Measurements from ENCODE around the gene NMT2. TPM values are rescaled to one million over a fixed set of nuclear protein-coding genes. Genes with fewer than 3 reads are reported as not detected.

The NMT2 gene
- total RNA-seq, 2 donors from 2014 or later, result 18.3 to 39.6 TPM

GRCh38 chr10:15091418-15091817 lies 77.1 kb downstream of the NMT2 start:
- no peak for TF ChIP-seq POLR2A (IDR thresholded peaks at IDR 0.05)
- TF ChIP-seq CTCF (IDR thresholded peaks at IDR 0.05), result no peak
- no peak for TF ChIP-seq POLR2AphosphoS5 (IDR thresholded peaks at IDR 0.05)
- Histone ChIP-seq H3K4me3 (no peak overlapping the region), H3K27ac (no peak overlapping the region), H3K4me1 (replicated peaks) (no peaks in the 10 kb centered on the region), H3K9me3 (no peaks in the 10 kb centered on the region), H3K27me3 (replicated peaks; ENCODE audit: insufficient read depth) (no peaks in the 10 kb centered on the region), H3K36me3 (no peaks in the 10 kb centered on the region)
- 89% methylated on average over 5 of the region's 5 CpGs for WGBS
- no peak for DNase-seq (ENCODE audit: low spot score)
- intact Hi-C loops (cut with DNase I), result loop anchor here (10.0 kb wide), 1 partner anchor 257 kb away; the partner anchor contains the start of genes CDNF, HSPA14 and MSANTD7

GRCh38 chr10:15088428-15089261 lies 79.8 kb downstream of the NMT2 start, which contains the start of gene ACBD7:
TSS of gene ACBD7 (minus strand) at chr10:15088776. CDS start at chr10:15088728, 48 bp downstream.
- 10% methylated on average over 33 of the region's 63 CpGs for WGBS
- Histone ChIP-seq H3K36me3 (no peaks in the 10 kb centered on the region), H3K9me3 (no peaks in the 10 kb centered on the region), H3K27ac (no peak within 1 kb of the TSS), H3K4me1 (replicated peaks) (no peaks in the 10 kb centered on the region), H3K27me3 (replicated peaks; ENCODE audit: insufficient read depth) (no peaks in the 10 kb centered on the region), H3K4me3 (peak within 1 kb of the TSS; percentile 41 to 54)
- DNase-seq (ENCODE audit: low spot score), result peak; percentile 67
- intact Hi-C loops (cut with DNase I), result no loop called here
- TF ChIP-seq CTCF (IDR thresholded peaks at IDR 0.05) (peak in 3 of 4 experiments; percentile 26 to 72 (median 59)), POLR2AphosphoS5 (IDR thresholded peaks at IDR 0.05) (peak; percentile 61), POLR2A (IDR thresholded peaks at IDR 0.05) (no peak)

DNA sequence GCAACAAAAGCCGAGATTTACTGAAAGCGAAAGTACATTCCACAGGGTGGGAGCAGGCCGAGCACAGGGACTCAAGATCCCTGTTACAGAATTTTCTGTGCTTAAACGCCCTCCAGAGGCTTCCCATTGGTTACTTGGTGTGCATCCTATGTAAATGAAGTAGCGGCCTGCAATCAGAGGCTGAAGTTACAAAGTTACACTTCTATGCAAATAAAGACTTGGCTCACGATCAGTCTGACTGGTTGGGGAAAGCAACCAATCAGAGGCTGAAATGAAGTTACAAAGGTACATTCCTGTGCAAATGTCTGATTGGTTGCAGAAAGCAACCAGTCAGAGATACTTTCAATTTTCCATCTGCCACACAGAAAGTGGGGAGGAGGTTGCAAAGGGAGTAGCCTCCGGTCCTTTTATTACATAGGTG lies 84.0 kb downstream of the NMT2 start:
- no peaks in the 10 kb centered on the region for H3K9me3 ChIP-seq
- TF ChIP-seq CTCF (IDR thresholded peaks at IDR 0.05) (peak in 2 of 4 experiments; percentile 28 to 33), POLR2AphosphoS5 (IDR thresholded peaks at IDR 0.05) (peak; percentile 92), POLR2A (IDR thresholded peaks at IDR 0.05) (peak; percentile 22)
- DNase-seq (ENCODE audit: low spot score), result peak; percentile 81
- WGBS, result 5% methylated on average over 7 of the region's 7 CpGs
- peak overlapping the region; percentile 25 to 35 for H3K4me3 ChIP-seq
- no peaks in the 10 kb centered on the region for H3K4me1 ChIP-seq (replicated peaks)
- H3K27me3 ChIP-seq (replicated peaks; ENCODE audit: insufficient read depth), result no peaks in the 10 kb centered on the region
- intact Hi-C loops (cut with DNase I), result no loop called here
- peak overlapping the region; percentile 51 to 62 for H3K27ac ChIP-seq
- H3K36me3 ChIP-seq, result no peaks in the 10 kb centered on the region

DNA sequence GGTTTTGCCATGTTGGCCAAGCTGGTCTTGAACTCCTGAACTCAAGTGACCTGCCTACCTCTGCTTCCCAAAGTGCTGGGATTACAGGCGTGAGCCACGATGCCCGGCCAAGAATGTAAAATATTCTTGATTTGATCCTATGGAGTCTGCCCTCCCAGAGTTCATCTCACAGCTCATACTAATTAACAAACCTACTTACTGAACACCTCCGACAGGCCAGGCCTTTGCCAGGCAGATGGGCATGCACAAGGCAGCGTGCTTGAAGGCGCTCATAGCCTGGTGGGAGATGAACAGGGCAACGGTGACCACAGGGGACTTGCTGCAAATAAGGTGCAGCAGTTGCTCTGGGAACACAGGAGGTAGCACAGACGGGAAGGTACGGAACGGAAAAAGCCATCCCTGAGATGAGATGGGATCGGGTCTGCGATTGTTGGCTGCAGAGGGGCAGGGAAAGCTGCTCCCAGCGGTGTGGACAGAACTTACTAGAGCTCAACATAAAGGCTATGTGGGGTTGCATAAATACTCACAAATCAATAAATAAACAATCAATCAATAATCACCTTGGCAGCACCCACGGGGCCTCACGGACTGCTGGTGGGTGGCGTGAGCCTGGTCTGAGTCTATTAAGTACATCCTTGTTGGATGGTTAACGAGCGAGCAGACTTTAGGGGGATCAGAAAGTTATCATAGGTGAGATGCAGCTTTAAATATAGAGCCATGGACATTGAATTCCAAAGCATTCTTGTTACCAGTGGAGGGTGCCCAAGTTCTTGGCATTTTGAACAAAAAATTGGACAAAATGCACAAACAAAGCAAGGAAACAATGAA lies 84.6 kb downstream of the NMT2 start:
- H3K36me3 ChIP-seq, result no peaks in the 10 kb centered on the region
- intact Hi-C loops (cut with DNase I), result no loop called here
- H3K4me3 ChIP-seq, result peak overlapping the region; percentile 25 to 35
- no peaks in the 10 kb centered on the region for H3K4me1 ChIP-seq (replicated peaks)
- peak overlapping the region; percentile 51 to 62 for H3K27ac ChIP-seq
- no peaks in the 10 kb centered on the region for H3K9me3 ChIP-seq
- WGBS, result 68% methylated on average over 18 of the region's 18 CpGs
- H3K27me3 ChIP-seq (replicated peaks; ENCODE audit: insufficient read depth), result no peaks in the 10 kb centered on the region
- no peak for DNase-seq (ENCODE audit: low spot score)
- TF ChIP-seq POLR2AphosphoS5 (IDR thresholded peaks at IDR 0.05), result no peak
- TF ChIP-seq CTCF (IDR thresholded peaks at IDR 0.05), result no peak
- no peak for TF ChIP-seq POLR2A (IDR thresholded peaks at IDR 0.05)

All from prostate gland (tissue), 2 donors.